H1 (cell line): ENCODE results near the gene ADGRV1.

ENCODE experiments used
- POLR2A ChIP-seq, 2 experiments: IDR thresholded peaks; 1 replicate in 1 of 2; 2 replicates in 1 of 2; pipeline ENCODE4 v1.6.1; 2011; ENCODE audit warnings: low read depth in 2 of 2, low read length in 2 of 2, mild to moderate bottlenecking in 2 of 2; ENCODE audit errors: control extremely low read depth in 1 of 2
- POLR2AphosphoS5 ChIP-seq: IDR thresholded peaks from 2 replicates; pipeline ENCODE4 v1.6.1; 2011; ENCODE audit warnings: low read depth, low read length
- RFX5 ChIP-seq: IDR thresholded peaks from 2 replicates; pipeline ENCODE4 v1.6.1; 2011; ENCODE audit warnings: low read depth, low read length, improper control_type of control experiment, borderline replicate concordance
- RNF2 ChIP-seq: fragments of 200-900, 300-1000 bp; sonication (generic); IDR thresholded peaks from 2 replicates; pipeline ENCODE4 v1.7.1; 2016; ENCODE audit warnings: borderline replicate concordance, low read depth, mild to moderate bottlenecking, antibody characterized with exemption, low read length; ENCODE audit not compliant: poor library complexity, severe bottlenecking; ENCODE audit errors: missing control alignments

DNA sequence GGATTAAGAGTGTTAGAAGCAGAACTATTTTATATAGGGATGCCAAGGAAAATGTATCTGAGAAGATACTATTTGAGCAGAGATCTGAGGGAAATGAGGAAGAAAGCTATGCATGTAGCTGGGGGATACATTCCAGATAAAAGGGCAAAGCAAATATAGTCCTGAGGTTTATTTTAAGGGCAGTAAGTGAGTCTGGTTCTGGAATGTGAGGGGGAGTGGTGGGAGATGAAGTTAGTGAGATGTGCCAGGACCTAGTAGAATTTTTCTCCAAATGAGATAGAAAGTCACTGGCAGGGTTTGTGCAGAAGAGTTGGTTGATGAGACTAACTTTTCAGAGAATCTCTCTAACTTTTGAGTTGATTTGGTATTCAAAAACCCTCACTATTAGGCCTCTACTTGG, 374.7 kb downstream of the ADGRV1 start:
- TF ChIP-seq RFX5: no peak
- TF ChIP-seq RNF2: no peak
- no peak for TF ChIP-seq POLR2AphosphoS5
- no peak for TF ChIP-seq POLR2A (IDR thresholded peaks at IDR 0.05; ENCODE audit: control extremely low read depth in 1 of 2, low read depth in 2 of 2, low read length in 2 of 2)
